ENCODE results near the gene PLEKHA8. TPM values are rescaled to one million over a fixed set of nuclear protein-coding genes. Genes with fewer than 3 reads are reported as not detected.

PLEKHA8 gene
- total and polyA plus RNA-seq, 10 donors = 1.4 to 13.6 (median 8.4) TPM

DNA sequence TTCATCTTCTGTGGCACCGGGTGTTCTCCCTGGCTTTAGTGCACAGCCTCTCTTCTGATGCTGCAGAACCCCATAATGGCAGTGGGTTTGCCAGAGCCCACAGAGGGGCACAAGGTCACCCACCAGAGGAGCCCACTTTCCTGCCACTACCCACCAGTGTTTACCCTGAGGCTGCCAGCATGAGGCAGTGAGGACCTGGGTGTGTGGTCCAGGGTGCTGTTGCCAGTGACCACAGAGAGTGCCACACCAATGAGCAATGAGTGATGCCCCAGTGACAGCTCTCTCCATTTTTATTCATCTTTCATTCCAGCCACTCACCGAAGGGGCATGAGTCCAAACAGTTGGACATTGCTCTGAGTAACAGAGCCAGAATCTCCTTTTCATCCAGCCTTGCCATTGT lies 141.4 kb downstream of the PLEKHA8 start:
- TF ChIP-seq POLR2AphosphoS5 (IDR thresholded peaks at IDR 0.05) = no peak
- TF ChIP-seq CTCF (IDR thresholded peaks at IDR 0.05 in 8 of 11, conservative IDR thresholded peaks at IDR 0.05 in 3 of 11) = no peak
- TF ChIP-seq POLR2A (IDR thresholded peaks at IDR 0.05) = no peak
- intact Hi-C loops (cut with DNase I; ENCODE audit: low total_unique reads) = loop anchor here (10.0 kb wide), 4 partner anchors 105 to 565 kb away; no protein-coding TSS in a partner anchor
- Histone ChIP-seq H3K9me3 (no peaks in the 10 kb centered on the region), H3K4me3 (no peak overlapping the region), H3K27me3 (replicated peaks in 1 of 7) (no peaks in the 10 kb centered on the region), H3K27ac (no peak overlapping the region), H3K36me3 (no peaks in the 10 kb centered on the region), H3K4me1 (peaks cover 0 to 46% (median 11%) of the 10 kb centered on the region in 6 donors)
- WGBS, 5 donors = 88 to 100% (median 94%) methylated on average over 2 of the region's 2 CpGs
- no peak for DNase-seq

- no peak overlapping the region for H3K4me3 ChIP-seq
- WGBS, 5 donors = 70 to 87% (median 80%) methylated on average over 6 of the region's 6 CpGs
- H3K27me3 ChIP-seq (replicated peaks in 1 of 7) = no peaks in the 10 kb centered on the region
- DNase-seq = no peak
- H3K9me3 ChIP-seq = no peaks in the 10 kb centered on the region
- no peaks in the 10 kb centered on the region for H3K36me3 ChIP-seq
- H3K4me1 ChIP-seq = peaks cover 0 to 46% (median 10%) of the 10 kb centered on the region in 6 donors
- intact Hi-C loops (cut with DNase I; ENCODE audit: low total_unique reads) = no loop called here
- TF ChIP-seq CTCF (IDR thresholded peaks at IDR 0.05 in 8 of 11, conservative IDR thresholded peaks at IDR 0.05 in 3 of 11) = no peak
- TF ChIP-seq POLR2A (IDR thresholded peaks at IDR 0.05) = no peak
- no peak for TF ChIP-seq POLR2AphosphoS5 (IDR thresholded peaks at IDR 0.05)
- peak overlapping the region in 1 of 8 donors; percentile 9 for H3K27ac ChIP-seq
Measured at GRCh38 chr7:30170476-30171205, 142.4 kb downstream of the PLEKHA8 start.

GRCh38 chr7:30171766-30172447 lies 143.7 kb downstream of the PLEKHA8 start:
- Histone ChIP-seq H3K9me3 (no peaks in the 10 kb centered on the region), H3K27ac (no peak overlapping the region), H3K27me3 (replicated peaks in 1 of 7) (no peaks in the 10 kb centered on the region), H3K36me3 (no peaks in the 10 kb centered on the region), H3K4me3 (no peak overlapping the region), H3K4me1 (peaks cover 0 to 55% (median 20%) of the 10 kb centered on the region in 6 donors)
- intact Hi-C loops (cut with DNase I; ENCODE audit: low total_unique reads) = no loop called here
- no peak for TF ChIP-seq POLR2A (IDR thresholded peaks at IDR 0.05)
- TF ChIP-seq CTCF (IDR thresholded peaks at IDR 0.05 in 8 of 11, conservative IDR thresholded peaks at IDR 0.05 in 3 of 11) = no peak
- WGBS, 5 donors = 79 to 95% (median 94%) methylated on average over 8 to 9 of the region's 9 CpGs
- no peak for DNase-seq

GRCh38 chr7:30172451-30172850 lies 144.2 kb downstream of the PLEKHA8 start:
- no peaks in the 10 kb centered on the region for H3K27me3 ChIP-seq (replicated peaks in 1 of 7)
- intact Hi-C loops (cut with DNase I; ENCODE audit: low total_unique reads) = no loop called here
- no peak overlapping the region for H3K27ac ChIP-seq
- WGBS, 5 donors = 81 to 97% (median 94%) methylated on average over 3 of the region's 3 CpGs
- H3K9me3 ChIP-seq = no peaks in the 10 kb centered on the region
- TF ChIP-seq POLR2A (IDR thresholded peaks at IDR 0.05) (no peak), CTCF (IDR thresholded peaks at IDR 0.05 in 8 of 11, conservative IDR thresholded peaks at IDR 0.05 in 3 of 11) (no peak), POLR2AphosphoS5 (IDR thresholded peaks at IDR 0.05) (no peak)
- no peaks in the 10 kb centered on the region for H3K36me3 ChIP-seq
- H3K4me3 ChIP-seq = no peak overlapping the region
- DNase-seq = no peak
- H3K4me1 ChIP-seq = peaks cover 0 to 60% (median 25%) of the 10 kb centered on the region in 6 donors
